Heart right ventricle (tissue), 16 donors: ENCODE results near the gene PPP2R2B. TPM values are rescaled to one million over a fixed set of nuclear protein-coding genes. Genes with fewer than 3 reads are reported as not detected.

ENCODE experiments used
- ATAC-seq, 8 donors: fragments of 200-7000 bp; cut with Tn5 transposase; one replicate each; pipeline ENCODE4 v1.9.1; 2020; ENCODE audit warnings: mild to moderate bottlenecking in 8 of 8, moderate library complexity in 8 of 8, moderate number of reproducible peaks in 1 of 8
- DNase-seq, 2 donors: peaks; one replicate each; pipeline ENCODE4 v3.0.0-alpha.2; 2020
- H3K27ac ChIP-seq, 10 donors: fragments of 200-600 bp; sonication (generic) in 2 of 10; one replicate each; pipeline versions ENCODE4 v1.5.0 to v1.8.0; 2020 to 2022; ENCODE audit warnings: mild to moderate bottlenecking in 3 of 10
- H3K27me3 ChIP-seq, 7 donors: fragments of 200-600 bp; one replicate each; pipeline ENCODE4 v1.8.0; 2021 to 2022; ENCODE audit warnings: mild to moderate bottlenecking in 2 of 7
- H3K36me3 ChIP-seq, 9 donors: fragments of 200-600 bp; sonication (generic) in 1 of 9; one replicate each; pipeline versions ENCODE4 v1.5.0 to v1.8.0; 2020 to 2022; ENCODE audit warnings: mild to moderate bottlenecking in 2 of 9
- H3K4me1 ChIP-seq, 9 donors: fragments of 200-600 bp; sonication (generic) in 1 of 9; one replicate each; pipeline versions ENCODE4 v1.5.0 to v1.8.0; 2020 to 2022; ENCODE audit warnings: mild to moderate bottlenecking in 4 of 9
- H3K4me3 ChIP-seq, 10 donors: fragments of 200-600 bp; sonication (generic) in 2 of 10; one replicate each; pipeline versions ENCODE4 v1.5.0 to v1.8.0; 2020 to 2022; ENCODE audit warnings: mild to moderate bottlenecking in 7 of 10, moderate library complexity in 2 of 10
- H3K9me3 ChIP-seq, 11 donors: fragments of 200-600 bp in 10 of 11; sonication (generic) in 2 of 11; one replicate each; pipeline versions ENCODE4 v1.5.0 to v1.8.0; 2013 to 2022; ENCODE audit warnings: mild to moderate bottlenecking in 2 of 11, control low read depth in 1 of 11, moderate library complexity in 1 of 11
- WGBS, 2 donors: extraction: QIAGEN DNeasy Blood & Tissue Kit; methylation state at CpG; one replicate each; pipeline ENCODE4 v1.1.7; 2013; ENCODE audit warnings: inconsistent platforms in 1 of 2; 5-methylcytosine and 5-hydroxymethylcytosine counted together
- intact Hi-C, 10 donors: fragments of 100-400 bp; cut with DNase I; formaldehyde crosslinking; loops; one replicate each; pipeline versions ENCODE4 v1.11.1 to v1.14.2; 2022
- polyA plus RNA-seq, 2 donors: library from polyadenylated mRNA; stranded (reverse); fragments of 200-250 nt; gene quantifications; one replicate each; pipeline ENCODE4 v1.2.3, GENCODE V29; 2013
- total RNA-seq, 10 donors: library from RNA; stranded (reverse); fragmentation: NEBNext Ultra II Directional in 3 of 10; extraction: Animal tissue kit (Norgen Biotek cat#: 25700) in 3 of 10; gene quantifications; one replicate each; pipeline versions ENCODE4 v1.2.1 to v1.2.4, GENCODE V29; 2021 to 2023
- TF ChIP-seq, protein P1 (sequence below), 9 donors: fragments of 200-600 bp; sonication (generic) in 2 of 9; IDR thresholded peaks; one replicate each; pipeline versions ENCODE4 v1.5.0 to v1.8.0; 2021 to 2022; ENCODE audit warnings: antibody characterized with exemption in 9 of 9, mild to moderate bottlenecking in 5 of 9, moderate library complexity in 1 of 9
- donor health status: Arrhythmogenic right ventricular cardiomyopathy.
- donor health status: ischemic (EF 13 %, LVEDD 7.1; RV severe dilation, severe dysfunction).
- donor health status: healthy with polysubstance abuse.
- donor health status: DM: no; HTN: yes; CAD: no.
- donor health status: DM: no; HTN: no; CAD: no.
- donor health status: ischemic (EF 25% LVEDD 6.9; RV normal size, moderate dysfunction).
- donor health status: ischemic (EF 25% LVEDD 5.7; RV mildly dilated, moderate dysfunction).
- donor health status: healthy.
- donor health status: DM: yes; HTN: yes; CAD: no.
- donor health status: Ischemic cardiomyopathy.
- donor health status: ischemic (EF 35%, LVEDD 5.7; RV mildly dilated, moderate dysfunction).
- donor health status: nonischemic (EF 11% LVEDD 7.7; RV severe dilation, severe dysfunction).
- donor health status: DM: yes; HTN: yes; CAD: no.
- donor health status: PGD.
- donor health status: ischemic (EF 29% LVEDD 5.4; RV normal size, mild dysfunction).
- donor health status: nonischemic (EF 23%, LVEDD 6.1; RV moderate dilation, normal function).

The PPP2R2B gene
- total and polyA plus RNA-seq, 12 donors = 0.05 to 1.8 (median 0.57) TPM; not detected in 2

DNA sequence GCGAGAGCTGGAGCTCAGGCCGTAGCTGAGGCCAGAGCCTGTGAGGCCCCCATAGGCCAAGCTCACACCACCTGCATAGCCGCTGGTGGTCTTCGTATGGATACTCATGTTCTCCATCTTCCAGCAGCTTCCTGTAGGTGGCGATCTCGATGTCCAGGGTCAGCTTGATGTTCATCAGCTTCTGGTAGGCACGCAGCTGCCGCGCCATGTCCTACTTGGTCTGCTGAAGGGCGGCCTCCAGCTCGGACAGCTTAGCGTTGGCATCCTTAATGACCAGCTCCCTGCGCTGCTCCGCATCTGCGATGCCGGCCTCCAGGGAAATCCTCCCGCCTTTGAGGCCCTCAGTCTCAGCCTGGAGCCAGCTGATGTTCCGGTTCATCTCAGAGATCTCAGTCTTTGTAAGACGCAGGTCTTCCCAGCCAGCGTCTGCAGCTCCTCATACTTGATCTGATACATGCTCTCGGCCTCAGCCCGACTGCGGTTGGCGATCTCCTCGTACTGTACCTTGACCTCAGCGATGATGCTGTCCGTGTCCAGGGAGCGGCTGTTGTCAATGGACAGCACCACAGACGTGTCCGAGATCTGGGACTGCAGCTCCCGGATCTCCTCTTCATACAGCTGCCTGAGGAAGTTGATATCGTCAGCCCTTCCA lies 172.1 kb downstream of the PPP2R2B start:
- intact Hi-C loops = no loop called here
- Histone ChIP-seq H3K27me3 (no peaks in the 10 kb centered on the region), H3K4me1 (no peaks in the 10 kb centered on the region), H3K9me3 (peaks cover 0 to 7% (median 0%) of the 10 kb centered on the region in 11 donors), H3K27ac (no peak overlapping the region), H3K36me3 (no peaks in the 10 kb centered on the region), H3K4me3 (no peak overlapping the region)
- no peak for ATAC-seq
- DNase-seq = no peak
- 93 to 95% methylated on average over 32 of the region's 32 CpGs for WGBS, 2 donors
- TF ChIP-seq, protein P1, sequence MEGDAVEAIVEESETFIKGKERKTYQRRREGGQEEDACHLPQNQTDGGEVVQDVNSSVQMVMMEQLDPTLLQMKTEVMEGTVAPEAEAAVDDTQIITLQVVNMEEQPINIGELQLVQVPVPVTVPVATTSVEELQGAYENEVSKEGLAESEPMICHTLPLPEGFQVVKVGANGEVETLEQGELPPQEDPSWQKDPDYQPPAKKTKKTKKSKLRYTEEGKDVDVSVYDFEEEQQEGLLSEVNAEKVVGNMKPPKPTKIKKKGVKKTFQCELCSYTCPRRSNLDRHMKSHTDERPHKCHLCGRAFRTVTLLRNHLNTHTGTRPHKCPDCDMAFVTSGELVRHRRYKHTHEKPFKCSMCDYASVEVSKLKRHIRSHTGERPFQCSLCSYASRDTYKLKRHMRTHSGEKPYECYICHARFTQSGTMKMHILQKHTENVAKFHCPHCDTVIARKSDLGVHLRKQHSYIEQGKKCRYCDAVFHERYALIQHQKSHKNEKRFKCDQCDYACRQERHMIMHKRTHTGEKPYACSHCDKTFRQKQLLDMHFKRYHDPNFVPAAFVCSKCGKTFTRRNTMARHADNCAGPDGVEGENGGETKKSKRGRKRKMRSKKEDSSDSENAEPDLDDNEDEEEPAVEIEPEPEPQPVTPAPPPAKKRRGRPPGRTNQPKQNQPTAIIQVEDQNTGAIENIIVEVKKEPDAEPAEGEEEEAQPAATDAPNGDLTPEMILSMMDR (IDR thresholded peaks at IDR 0.05) = no peak

- Histone ChIP-seq H3K4me1 (no peaks in the 10 kb centered on the region), H3K4me3 (no peak overlapping the region), H3K27ac (no peak overlapping the region), H3K9me3 (peaks cover 0 to 7% (median 0%) of the 10 kb centered on the region in 11 donors), H3K27me3 (no peaks in the 10 kb centered on the region), H3K36me3 (no peaks in the 10 kb centered on the region)
- WGBS, 2 donors = 82 to 90% methylated on average over 4 of the region's 4 CpGs
- no peak for ATAC-seq
- TF ChIP-seq, protein P1 (IDR thresholded peaks at IDR 0.05) = no peak
- DNase-seq = no peak
- intact Hi-C loops = no loop called here
Measured at GRCh38 chr5:146704949-146705665, 173.4 kb downstream of the PPP2R2B start.

- no peak overlapping the region for H3K27ac ChIP-seq
- ATAC-seq = no peak
- intact Hi-C loops = no loop called here
- WGBS, 2 donors = 60 to 81% methylated on average over 1 of the region's 1 CpG
- TF ChIP-seq, protein P1 (IDR thresholded peaks at IDR 0.05) = no peak
- no peak overlapping the region for H3K4me3 ChIP-seq
- H3K9me3 ChIP-seq = no peaks in the 10 kb centered on the region
- H3K36me3 ChIP-seq = no peaks in the 10 kb centered on the region
- no peaks in the 10 kb centered on the region for H3K4me1 ChIP-seq
- H3K27me3 ChIP-seq = no peaks in the 10 kb centered on the region
- DNase-seq = no peak
Measured at GRCh38 chr5:146703899-146704298, 174.7 kb downstream of the PPP2R2B start.

DNA sequence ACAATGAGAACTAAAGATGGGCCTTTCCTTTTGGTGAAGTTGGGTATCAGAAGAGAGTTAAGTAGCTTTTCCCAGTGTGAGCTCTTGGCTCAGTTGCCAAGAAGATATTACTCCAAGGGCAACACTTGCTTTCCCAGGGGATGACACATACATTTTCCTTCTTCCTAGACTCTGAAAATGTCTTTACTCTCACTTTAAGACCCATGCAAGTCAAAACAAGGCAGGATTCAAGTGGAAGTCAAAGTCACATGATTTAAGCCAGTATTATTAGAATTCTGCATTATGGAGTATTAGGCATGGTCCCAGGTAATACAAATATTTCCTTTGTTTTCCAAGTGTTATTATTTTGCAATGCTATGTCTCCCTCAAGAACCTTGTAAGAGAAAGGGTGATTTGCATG lies 175.1 kb downstream of the PPP2R2B start:
- TF ChIP-seq, protein P1 (IDR thresholded peaks at IDR 0.05) = no peak
- H3K36me3 ChIP-seq = no peaks in the 10 kb centered on the region
- H3K27ac ChIP-seq = no peak overlapping the region
- intact Hi-C loops = no loop called here
- H3K4me1 ChIP-seq = no peaks in the 10 kb centered on the region
- H3K9me3 ChIP-seq = no peaks in the 10 kb centered on the region
- ATAC-seq (no peak), DNase-seq (no peak)
- H3K27me3 ChIP-seq = no peaks in the 10 kb centered on the region
- no peak overlapping the region for H3K4me3 ChIP-seq
